Endothelial cell of umbilical vein (primary cell): Measurements from ENCODE around the gene BPIFA2. TPM values are rescaled to one million over a fixed set of nuclear protein-coding genes. Genes with fewer than 3 reads are reported as not detected.

ENCODE experiments used
- BruUV-seq: library from RNA; stranded (reverse); fragments of 400-500 nt; replicated peaks from 2 replicates; lab custom pipeline; 2021; lab: Mats Ljungman, UMichigan
- CTCF ChIA-PET: fragments of 300-600, 350-600 bp; sonication (Branson Sonifier 250); formaldehyde crosslinking; loops from one replicate; lab custom pipeline; 2021; ENCODE audit warnings: antibody characterized with exemption, inconsistent platforms; lab: Charles Lee
- POLR2A ChIA-PET: fragments of 300-600, 350-600 bp; sonication (Branson Sonifier 250); formaldehyde crosslinking; loops from one replicate; lab custom pipeline; 2021; ENCODE audit warnings: antibody characterized with exemption, inconsistent platforms; lab: Charles Lee
- DNase-seq: peaks from one replicate; pipeline ENCODE4 v3.0.0-alpha.2; 2011; ENCODE audit warnings: low read depth, low spot score
- FAIRE-seq: peaks from 2 replicates; lab custom pipeline; 2011; peaks lifted over from hg19 to GRCh38; lab: Jason Lieb, UNC
- H2AFZ ChIP-seq: 2 replicates; pipeline ENCODE4 v1.6.0; 2012; ENCODE audit warnings: low read depth, low read length, control low read depth, inconsistent platforms
- H3K27ac ChIP-seq: 2 replicates; pipeline ENCODE4 v1.5.1; 2011; ENCODE audit warnings: low read depth, mild to moderate bottlenecking, control low read depth, low read length, moderate library complexity; ENCODE audit not compliant: insufficient read depth
- H3K27me3 ChIP-seq, 2 experiments: 2 replicates each; pipeline versions ENCODE4 v1.6.0 to v1.6.1; 2011; ENCODE audit warnings: low read length in 2 of 2, mixed read lengths in 1 of 2; ENCODE audit not compliant: control insufficient read depth in 2 of 2, insufficient read depth in 2 of 2
- H3K36me3 ChIP-seq, 2 experiments: 2 replicates in 1 of 2; 3 replicates in 1 of 2; pipeline ENCODE4 v1.5.1; 2011; ENCODE audit warnings: low read length in 2 of 2, mild to moderate bottlenecking in 1 of 2, moderate library complexity in 1 of 2; ENCODE audit not compliant: control insufficient read depth in 2 of 2, insufficient read depth in 2 of 2; ENCODE audit errors: extremely low read depth in 1 of 2
- H3K4me1 ChIP-seq: 3 replicates; pipeline ENCODE4 v1.5.1; 2011; ENCODE audit warnings: mild to moderate bottlenecking, low read length; ENCODE audit not compliant: control insufficient read depth, insufficient read depth; ENCODE audit errors: extremely low read depth
- H3K4me2 ChIP-seq: 2 replicates; pipeline ENCODE4 v1.6.1; 2011; ENCODE audit warnings: low read length, control low read depth, mixed read lengths; ENCODE audit not compliant: insufficient read depth
- H3K4me3 ChIP-seq, 3 experiments: fragments of 200-600 bp in 1 of 3; sonication (generic), shearing (Covaris generic) in 1 of 3; replicated peaks in 1 of 3; 2 replicates each; pipeline ENCODE4 v1.5.1; 2011 to 2016; ENCODE audit warnings: control low read depth in 3 of 3, low read length in 3 of 3, mild to moderate bottlenecking in 2 of 3, inconsistent platforms in 1 of 3, low read depth in 1 of 3, moderate library complexity in 1 of 3; ENCODE audit not compliant: insufficient read depth in 1 of 3
- H3K79me2 ChIP-seq: 2 replicates; pipeline ENCODE4 v1.6.0; 2012; ENCODE audit warnings: low read length, inconsistent platforms; ENCODE audit not compliant: control insufficient read depth, insufficient read depth
- H3K9ac ChIP-seq: replicated peaks from 2 replicates; pipeline ENCODE3; 2011; ENCODE audit warnings: low read length, control low read depth; ENCODE audit not compliant: insufficient read depth; ENCODE audit errors: extremely low read depth
- H3K9me1 ChIP-seq: replicated peaks from 3 replicates; pipeline ENCODE4 v1.6.0; 2011; ENCODE audit warnings: mild to moderate bottlenecking, low read length; ENCODE audit not compliant: control insufficient read depth, insufficient read depth; ENCODE audit errors: extremely low read depth
- H3K9me3 ChIP-seq: replicated peaks from 2 replicates; pipeline ENCODE4 v1.5.1; 2012; ENCODE audit warnings: low read length, inconsistent platforms; ENCODE audit not compliant: control insufficient read depth, insufficient read depth
- H4K20me1 ChIP-seq: replicated peaks from 2 replicates; pipeline ENCODE3; 2011; ENCODE audit warnings: mild to moderate bottlenecking, low read length; ENCODE audit not compliant: control insufficient read depth, insufficient read depth; ENCODE audit errors: extremely low read depth
- EZH2 ChIP-seq: IDR thresholded peaks from 2 replicates; pipeline ENCODE4 v1.6.1; 2012; ENCODE audit warnings: borderline replicate concordance, low read depth, mild to moderate bottlenecking, moderate library complexity, low read length, inconsistent platforms; ENCODE audit not compliant: severe bottlenecking
- FOS ChIP-seq: IDR thresholded peaks from 2 replicates; pipeline ENCODE4 v1.6.1; 2011; ENCODE audit warnings: mild to moderate bottlenecking, low read length, moderate library complexity, borderline replicate concordance; ENCODE audit not compliant: insufficient read depth
- GATA2 ChIP-seq: IDR thresholded peaks from 2 replicates; pipeline ENCODE4 v1.7.0; 2011; ENCODE audit warnings: low read depth, mild to moderate bottlenecking, moderate library complexity, mixed read lengths, low read length; ENCODE audit not compliant: insufficient read length, insufficient read depth
- JUN ChIP-seq: IDR thresholded peaks from 2 replicates; pipeline ENCODE4 v1.6.1; 2011; ENCODE audit warnings: borderline replicate concordance, low read depth; ENCODE audit not compliant: insufficient read length, insufficient read depth
- MYC ChIP-seq: IDR thresholded peaks from one replicate; pipeline ENCODE4 v1.6.1; 2011; ENCODE audit warnings: mild to moderate bottlenecking, low read depth, low read length
- POLR2A ChIP-seq: IDR thresholded peaks from 2 replicates; pipeline ENCODE4 v1.6.1; 2012; ENCODE audit warnings: low read depth, mild to moderate bottlenecking, control low read depth, low read length
- POLR2AphosphoS5 ChIP-seq: IDR thresholded peaks from 2 replicates; pipeline ENCODE4 v1.6.1; 2012; ENCODE audit warnings: low read depth, mild to moderate bottlenecking, control low read depth, low read length, moderate library complexity; ENCODE audit not compliant: insufficient read depth
- dilution Hi-C: fragments of 300-500 bp; cut with MboI; formaldehyde crosslinking; loops from one replicate; pipeline ENCODE4 v1.15.0; 2019; ENCODE audit warnings: low sequenced_read_pairs; ENCODE audit not compliant: extremely low pct_ligation_motif_present
- intact Hi-C: fragments of 100-400 bp; cut with micrococcal nuclease; formaldehyde crosslinking; loops from one replicate; pipeline ENCODE4 v1.10.0; 2022
- polyA plus RNA-seq, 4 experiments: library from polyadenylated mRNA; depleted of rRNA in 3 of 4; stranded (reverse) in 3 of 4; unstranded in 1 of 4; fragments of >200 nt; gene quantifications; 2 replicates each; pipeline versions ENCODE4 v1.2.1 to v1.2.3, GENCODE V29; 2011 to 2012; ENCODE audit warnings: missing spikeins in 1 of 4
- total RNA-seq: library from RNA; stranded (reverse); gene quantifications from 2 replicates; pipeline ENCODE4 v1.2.3, GENCODE V29; 2021
- TF ChIP-seq, protein P1 (sequence below), 2 donors: IDR thresholded peaks; 1 replicate in 1 of 2; 2 replicates in 1 of 2; pipeline ENCODE4 v1.5.1; 2011; ENCODE audit warnings: low read length in 2 of 2, mild to moderate bottlenecking in 2 of 2, moderate library complexity in 2 of 2, control low read depth in 1 of 2, inconsistent platforms in 1 of 2, low read depth in 1 of 2; ENCODE audit not compliant: insufficient read depth in 1 of 2; ENCODE audit errors: extremely low read depth in 1 of 2
- TF ChIP-seq, protein P2 (sequence below): IDR thresholded peaks from 2 replicates; pipeline ENCODE4 v1.6.1; 2011; ENCODE audit not compliant: insufficient read depth, insufficient read length

BPIFA2 gene
- total and polyA plus RNA-seq, 2 donors (not counting 3 experiments of a cell fraction or from before 2014, with no cell fraction given): not detected

GRCh38 chr20:33180169-33180568, 12.2 kb downstream of the BPIFA2 start:
- Histone ChIP-seq H4K20me1 (no peaks in the 10 kb centered on the region), H3K27ac (no peak overlapping the region), H3K79me2 (no peaks in the 10 kb centered on the region), H3K9ac (no peak overlapping the region), H3K9me3 (no peaks in the 10 kb centered on the region), H3K4me1 (no peaks in the 10 kb centered on the region), H3K4me3 (no peak overlapping the region), H3K27me3 (no peaks in the 10 kb centered on the region), H2AFZ (no peak overlapping the region), H3K36me3 (no peaks in the 10 kb centered on the region), H3K9me1 (no peaks in the 10 kb centered on the region), H3K4me2 (no peak overlapping the region)
- no peak for FAIRE-seq
- no TSS peak for BruUV-seq
- DNase-seq: no peak
- no peak for TF ChIP-seq POLR2A
- no peak for TF ChIP-seq GATA2
- TF ChIP-seq, protein P1, sequence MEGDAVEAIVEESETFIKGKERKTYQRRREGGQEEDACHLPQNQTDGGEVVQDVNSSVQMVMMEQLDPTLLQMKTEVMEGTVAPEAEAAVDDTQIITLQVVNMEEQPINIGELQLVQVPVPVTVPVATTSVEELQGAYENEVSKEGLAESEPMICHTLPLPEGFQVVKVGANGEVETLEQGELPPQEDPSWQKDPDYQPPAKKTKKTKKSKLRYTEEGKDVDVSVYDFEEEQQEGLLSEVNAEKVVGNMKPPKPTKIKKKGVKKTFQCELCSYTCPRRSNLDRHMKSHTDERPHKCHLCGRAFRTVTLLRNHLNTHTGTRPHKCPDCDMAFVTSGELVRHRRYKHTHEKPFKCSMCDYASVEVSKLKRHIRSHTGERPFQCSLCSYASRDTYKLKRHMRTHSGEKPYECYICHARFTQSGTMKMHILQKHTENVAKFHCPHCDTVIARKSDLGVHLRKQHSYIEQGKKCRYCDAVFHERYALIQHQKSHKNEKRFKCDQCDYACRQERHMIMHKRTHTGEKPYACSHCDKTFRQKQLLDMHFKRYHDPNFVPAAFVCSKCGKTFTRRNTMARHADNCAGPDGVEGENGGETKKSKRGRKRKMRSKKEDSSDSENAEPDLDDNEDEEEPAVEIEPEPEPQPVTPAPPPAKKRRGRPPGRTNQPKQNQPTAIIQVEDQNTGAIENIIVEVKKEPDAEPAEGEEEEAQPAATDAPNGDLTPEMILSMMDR (IDR thresholded peaks at IDR 0.05; ENCODE audit: extremely low read depth in 1 of 2, insufficient read depth in 1 of 2, low read depth in 1 of 2, low read length in 2 of 2): no peak
- TF ChIP-seq MYC: no peak
- TF ChIP-seq POLR2AphosphoS5: no peak
- TF ChIP-seq, protein P2, sequence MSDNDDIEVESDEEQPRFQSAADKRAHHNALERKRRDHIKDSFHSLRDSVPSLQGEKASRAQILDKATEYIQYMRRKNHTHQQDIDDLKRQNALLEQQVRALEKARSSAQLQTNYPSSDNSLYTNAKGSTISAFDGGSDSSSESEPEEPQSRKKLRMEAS: no peak
- TF ChIP-seq EZH2: no peak
- no peak for TF ChIP-seq FOS
- no peak for TF ChIP-seq JUN
- intact Hi-C loops: no loop called here
- dilution Hi-C loops: no loop called here
- CTCF ChIA-PET: no interaction called here
- POLR2A ChIA-PET: no interaction called here
